NCI-H2029 treated with DMSO at 0.1 percent for 48 hours (cell line): ENCODE data around the gene KRT75.

ENCODE experiments used
- DNase-seq: peaks from one replicate; lab custom pipeline; 2025; lab: John Stamatoyannopoulos, UW

Gene KRT75

DNA sequence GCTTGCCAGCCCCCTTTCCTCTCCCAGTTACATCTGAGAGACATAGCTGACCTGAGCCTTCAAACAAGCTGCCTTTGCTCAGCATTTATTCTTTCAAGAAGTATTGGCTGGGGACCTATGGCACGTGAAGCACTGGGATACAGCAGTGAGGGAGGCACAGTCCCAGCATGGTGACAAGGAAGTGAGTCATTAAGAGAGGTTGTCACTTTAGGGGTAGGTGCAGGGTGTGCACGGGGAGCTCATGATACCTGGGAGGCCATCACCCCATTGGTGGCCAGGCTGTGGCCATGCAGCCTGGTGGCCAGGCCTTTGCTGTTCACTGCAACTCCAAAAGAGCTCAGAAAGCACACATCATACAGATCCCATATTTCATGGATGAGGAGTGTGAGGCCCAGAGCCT, 5.7 kb upstream of the KRT75 start:
- no peak for DNase-seq

DNA sequence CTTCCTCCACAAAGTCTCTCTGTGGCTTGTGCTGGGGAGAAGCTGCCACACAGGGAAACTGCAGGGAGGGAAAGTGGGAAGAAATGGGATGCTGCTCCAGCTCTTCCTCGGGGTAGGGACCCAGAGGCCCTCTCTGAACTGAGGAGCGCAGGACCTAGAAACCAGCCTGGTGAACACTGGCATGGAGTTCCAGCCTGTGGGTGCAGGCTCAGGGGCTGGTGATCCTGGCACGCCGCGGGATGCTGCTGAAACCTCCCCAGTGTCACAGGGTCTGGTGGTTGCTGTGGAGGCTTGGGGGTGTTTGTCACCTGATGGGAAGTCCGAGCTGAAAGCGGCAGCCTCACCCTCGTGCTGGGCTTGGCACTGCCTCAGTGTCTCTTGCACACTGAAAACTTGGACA, 5.2 kb upstream of the KRT75 start:
- DNase-seq = no peak

DNA sequence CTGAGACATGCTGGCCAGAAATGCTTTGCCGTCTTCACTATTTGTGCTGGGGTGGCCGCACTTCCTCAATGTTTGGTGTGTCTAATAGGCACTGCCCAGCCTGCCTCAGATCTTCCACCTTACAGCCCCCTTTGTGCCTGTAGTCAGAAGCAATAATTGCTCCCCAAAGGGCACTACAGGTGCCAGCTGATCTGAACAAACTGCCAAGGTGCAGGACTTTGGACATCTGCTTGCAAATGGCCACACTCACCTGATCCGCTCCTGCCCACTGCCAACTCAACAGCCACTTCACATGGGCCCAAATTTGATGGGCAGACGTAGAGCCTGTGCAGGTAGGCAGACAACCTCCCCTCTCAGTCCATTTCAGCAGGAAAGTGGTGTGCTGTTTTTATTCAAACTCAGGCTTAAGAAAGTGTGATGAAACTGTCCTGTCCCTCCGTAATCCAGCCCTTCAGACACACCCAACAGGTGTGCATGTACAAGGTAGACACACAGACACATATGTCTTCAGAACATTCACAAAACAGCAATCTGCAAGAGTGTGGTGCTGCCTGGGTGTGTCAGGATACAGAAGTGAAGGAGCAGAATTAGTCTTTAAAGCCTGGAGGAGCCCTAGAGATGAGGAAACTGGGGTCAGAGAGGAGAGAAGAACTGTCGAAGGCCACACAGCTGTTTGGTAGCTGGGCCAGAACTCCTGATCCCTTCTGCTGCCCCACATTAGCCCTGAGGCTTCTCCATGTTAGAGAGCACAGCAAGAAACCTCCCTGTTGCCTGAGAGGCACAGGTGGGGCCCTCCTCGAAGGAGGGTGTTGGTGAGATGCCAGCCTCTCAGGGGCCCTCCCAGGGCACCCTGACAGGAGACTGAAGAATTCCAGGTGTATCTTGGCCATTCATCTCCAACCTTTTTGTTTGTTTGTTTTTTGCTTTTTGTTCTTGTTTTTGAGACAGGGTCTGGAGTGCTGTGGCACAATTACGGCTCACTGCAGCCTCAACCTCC, 4.4 kb upstream of the KRT75 start:
- DNase-seq = no peak

DNA sequence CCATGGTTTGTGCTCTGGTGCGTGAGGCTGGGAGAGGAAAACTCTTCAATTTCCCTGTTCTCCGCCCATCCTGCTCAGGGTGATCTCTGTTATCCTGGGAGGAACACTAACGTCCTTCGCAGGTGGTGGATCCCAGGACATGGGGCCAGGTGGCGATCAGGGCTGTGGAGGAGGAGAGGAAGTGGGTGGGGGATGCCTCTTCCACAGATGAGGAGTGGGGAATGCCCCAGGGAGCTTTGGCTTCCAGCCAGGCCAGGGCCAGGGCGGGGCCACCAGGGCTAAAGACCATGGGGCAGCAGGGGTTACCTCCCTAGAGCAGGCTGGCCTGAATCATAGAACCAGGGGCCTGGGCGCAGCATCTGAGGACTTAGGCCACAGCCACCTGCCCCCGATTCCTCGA, 3.3 kb upstream of the KRT75 start:
- DNase-seq = no peak

DNA sequence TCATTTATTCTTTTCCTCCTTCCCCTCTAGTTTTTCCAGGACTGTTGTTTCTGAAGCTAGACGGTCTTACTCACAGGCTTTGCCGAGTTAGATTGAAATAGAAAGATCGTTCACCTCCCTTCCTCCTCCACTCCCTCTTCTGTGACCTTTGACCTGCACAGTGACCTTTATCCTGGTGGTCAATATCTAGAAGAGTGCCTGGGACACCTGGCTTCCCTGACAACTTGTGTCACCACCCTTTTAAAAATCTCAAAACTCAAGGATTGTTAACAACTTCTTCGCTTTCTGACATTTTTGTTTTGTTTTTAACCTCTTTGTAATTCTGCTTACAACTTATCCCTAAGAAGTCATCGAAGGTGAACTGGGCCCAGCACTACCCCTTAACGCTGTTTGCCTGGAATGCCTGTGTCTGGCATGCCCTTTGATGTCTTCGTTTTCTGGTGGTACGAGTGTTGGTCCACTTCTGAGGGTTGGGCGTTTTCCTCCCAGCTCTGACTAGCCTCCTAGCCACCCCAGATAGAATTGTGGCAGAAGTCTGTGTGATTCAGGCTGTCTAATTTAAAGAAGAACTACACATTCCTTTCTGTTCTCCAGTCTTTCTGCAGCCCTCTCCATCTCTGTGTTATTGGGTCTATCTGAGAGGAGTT, 2.8 kb upstream of the KRT75 start:
- no peak for DNase-seq

DNA sequence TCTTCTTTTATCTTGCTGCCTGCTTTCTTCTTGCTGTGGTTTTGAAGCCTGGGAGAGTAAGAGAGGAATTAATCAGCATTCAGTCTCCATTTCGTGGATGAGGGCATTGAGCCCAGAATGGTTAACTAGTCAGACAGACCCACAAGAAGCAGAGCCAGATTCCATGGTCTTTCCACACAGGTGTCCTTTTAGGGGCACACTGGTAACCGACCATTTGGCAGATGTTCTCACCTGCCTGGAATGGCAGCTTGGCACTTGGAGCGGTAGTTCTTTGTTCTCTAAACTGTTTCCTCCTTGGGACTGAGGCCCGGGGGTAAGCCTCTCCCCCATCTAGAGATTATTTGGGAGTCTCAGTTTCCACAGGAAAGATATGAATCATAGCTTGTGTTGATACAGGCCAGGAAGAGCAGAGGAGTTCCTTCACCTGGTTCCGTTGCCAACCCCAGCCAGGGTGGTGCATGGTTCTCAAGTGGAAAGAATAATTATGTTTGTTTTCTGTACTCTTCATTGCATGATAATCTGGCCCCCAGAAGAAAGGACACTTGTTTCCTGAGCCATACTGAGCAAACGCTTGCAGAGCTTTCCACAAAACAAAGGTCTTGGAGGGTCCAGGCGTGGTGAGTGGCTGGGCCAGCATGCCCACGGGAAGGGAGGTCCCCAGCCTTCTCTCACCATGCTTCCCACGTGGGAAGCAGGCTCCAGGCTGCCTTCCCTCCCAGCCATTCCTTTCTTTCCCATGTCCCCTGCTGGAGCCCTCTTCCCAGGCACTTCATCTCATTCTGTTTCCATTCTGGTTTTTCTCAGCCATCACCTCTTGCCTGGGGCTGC, 2.0 kb upstream of the KRT75 start:
- peak; percentile 81 for DNase-seq

DNA sequence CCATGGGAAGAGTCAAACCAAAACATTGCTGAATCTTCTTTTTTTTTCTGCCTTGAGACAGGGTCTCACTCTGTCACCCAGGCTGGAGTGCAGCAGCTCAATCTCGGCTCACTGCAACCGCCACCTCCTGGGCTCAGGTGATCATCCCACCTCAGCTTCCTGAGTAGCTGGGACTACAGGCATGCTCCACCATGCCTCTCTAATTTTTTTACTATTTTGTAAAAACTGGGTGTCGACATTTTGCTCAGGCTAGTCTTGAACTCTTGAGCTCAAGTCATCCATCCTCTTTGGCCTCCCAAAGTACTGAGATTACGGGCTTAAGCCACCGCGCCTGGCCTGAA, 1.5 kb upstream of the KRT75 start:
- no peak for DNase-seq

DNA sequence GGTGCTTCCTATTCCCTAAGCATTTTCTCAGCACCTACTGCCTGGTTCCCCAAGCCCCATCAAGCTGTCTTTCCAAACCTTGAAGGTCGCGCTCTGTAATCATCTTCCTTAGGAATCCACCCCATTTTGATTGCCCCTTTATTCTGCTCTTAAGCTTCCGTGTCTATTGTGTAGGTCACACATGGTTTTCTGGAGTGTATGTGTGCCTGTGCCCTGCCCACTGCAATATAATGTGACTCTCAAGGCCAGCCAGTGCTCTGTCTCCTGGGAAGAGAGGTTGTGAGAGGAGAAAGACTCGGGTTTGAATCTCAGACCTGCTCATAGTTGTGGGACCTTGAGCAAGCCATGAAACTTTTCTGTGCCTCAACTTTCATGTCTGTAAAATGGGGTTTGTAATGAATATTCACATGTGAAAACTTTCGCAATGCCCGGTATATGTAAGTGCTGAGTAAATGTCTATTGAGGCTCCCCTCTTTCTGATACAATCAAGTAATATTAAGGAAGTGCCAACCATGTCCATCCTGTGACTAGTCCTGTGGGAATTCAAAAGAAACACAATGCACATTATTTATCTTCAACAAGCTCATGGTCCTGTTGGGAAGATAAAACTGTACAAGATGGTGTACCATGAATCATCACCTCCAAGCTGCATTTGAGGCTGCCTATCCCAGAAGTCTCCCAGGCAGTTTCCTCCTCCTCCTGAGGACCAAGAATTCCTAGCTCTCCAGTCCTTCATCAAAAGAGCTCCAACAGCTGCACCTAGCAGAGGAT, 774 bp upstream of the KRT75 start:
- DNase-seq = no peak

DNA sequence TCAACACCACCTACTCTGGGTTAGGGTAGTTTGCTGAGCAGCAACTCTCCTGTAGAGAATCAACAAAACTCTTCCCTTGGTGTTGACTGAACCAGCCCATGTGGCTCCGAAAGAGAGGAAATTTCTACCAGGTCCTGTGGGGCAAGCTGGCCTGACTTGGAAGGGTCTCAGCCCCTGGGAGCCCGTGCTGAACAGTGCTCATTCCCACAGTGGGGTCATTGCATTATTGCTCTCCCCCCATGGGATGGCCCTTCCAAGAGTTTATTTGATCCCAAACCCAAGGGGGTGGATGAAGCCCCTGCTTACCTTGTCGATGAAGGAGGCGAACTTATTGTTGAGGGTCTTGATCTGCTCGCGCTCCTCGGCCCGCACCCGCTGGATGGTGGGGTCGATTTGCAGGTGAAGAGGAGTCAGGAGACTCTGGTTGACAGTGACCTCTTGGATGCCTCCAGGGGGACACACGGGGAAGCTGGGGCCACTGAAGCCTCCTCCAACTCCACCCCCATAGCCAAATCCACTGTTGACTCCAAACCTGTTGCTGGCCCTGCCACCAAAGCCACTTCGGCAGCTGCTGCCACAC, 580 bp downstream of the KRT75 start:
- DNase-seq = no peak

DNA sequence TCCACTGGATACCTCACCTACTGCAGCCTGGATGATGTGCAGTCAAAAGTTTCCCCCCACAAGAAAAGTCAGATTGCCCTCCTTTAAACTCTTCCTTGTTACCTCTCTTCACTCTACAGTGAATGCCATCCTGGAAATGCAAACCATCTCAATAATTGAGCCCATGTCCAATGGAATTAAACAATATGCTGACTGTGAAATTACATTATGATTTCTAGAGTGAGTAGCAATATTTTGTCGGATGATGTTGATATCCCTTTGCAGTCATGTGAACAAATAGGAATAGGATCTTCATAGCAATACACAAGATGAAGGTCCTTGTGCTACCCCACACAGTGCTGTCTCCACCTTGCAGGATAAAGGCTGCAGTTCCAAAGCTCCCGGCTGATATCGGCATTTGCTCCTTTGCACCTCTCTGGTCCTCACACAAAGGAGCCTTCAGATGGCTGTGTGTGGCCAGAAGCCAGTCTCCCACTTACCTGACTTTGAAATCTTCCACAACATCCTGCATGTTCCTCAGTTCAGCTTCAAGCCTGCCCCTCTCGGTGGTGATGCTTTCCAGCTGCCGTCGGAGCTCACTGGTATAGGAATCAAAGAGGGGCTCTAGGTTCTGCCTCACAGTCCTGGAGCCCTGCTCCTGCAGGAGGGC, 1.5 kb downstream of the KRT75 start:
- no peak for DNase-seq

DNA sequence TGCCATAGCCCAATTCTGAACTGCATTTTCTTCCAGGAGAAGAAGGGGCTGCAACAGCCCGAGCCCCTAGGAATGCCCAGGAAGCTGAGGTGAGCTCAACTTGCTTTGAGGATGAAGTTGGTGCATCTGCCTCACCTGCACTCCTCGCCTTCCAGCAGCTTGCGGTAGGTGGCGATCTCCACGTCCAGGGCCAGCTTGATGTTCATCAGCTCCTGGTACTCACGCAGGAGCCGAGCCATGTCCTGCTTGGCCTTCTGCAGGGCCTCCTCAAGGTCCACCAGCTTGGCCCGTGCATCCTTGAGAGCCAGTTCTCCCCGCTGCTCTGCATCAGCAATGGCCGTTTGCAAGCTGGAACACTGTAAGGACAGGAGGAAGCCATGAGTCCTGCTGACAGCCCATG, 6.0 kb downstream of the KRT75 start:
- DNase-seq = no peak

DNA sequence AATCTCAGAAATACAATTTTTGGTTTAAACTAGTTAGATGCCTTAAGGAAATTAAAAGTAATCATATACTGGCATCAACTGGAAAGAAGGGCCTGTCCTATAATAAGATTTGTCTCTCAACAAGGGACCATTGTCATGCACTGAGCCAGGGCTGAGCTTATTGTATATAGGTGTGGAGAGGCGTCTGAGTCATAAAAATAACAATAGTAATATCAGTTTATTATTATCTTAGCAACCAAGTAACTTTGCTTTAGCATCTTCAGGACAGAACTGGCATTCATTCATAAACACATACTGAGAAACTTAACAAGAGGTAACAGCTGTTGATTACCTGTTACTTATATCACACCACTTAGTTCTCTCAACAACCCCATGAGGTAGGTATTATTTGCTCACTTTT, 7.1 kb downstream of the KRT75 start:
- no peak for DNase-seq

DNA sequence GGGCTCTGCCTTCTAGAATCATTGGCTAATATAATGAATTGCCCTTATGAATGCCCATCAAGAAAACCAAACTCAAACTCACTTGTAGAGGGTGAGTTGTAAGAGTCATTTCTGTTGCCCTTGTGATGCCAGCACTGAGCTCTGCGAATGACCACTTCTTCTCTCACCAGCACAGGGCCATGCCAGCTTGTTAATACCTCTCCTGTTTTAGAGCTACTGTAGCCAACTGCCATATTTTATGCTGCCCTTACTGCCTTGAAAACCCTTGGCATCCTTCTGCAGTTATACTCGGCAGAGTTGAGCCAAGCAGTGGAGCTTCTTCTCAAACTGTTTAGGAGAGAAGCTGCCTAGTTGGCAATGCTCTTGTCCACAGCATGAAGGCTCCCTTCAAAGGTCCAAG, 8.1 kb downstream of the KRT75 start:
- DNase-seq = no peak

DNA sequence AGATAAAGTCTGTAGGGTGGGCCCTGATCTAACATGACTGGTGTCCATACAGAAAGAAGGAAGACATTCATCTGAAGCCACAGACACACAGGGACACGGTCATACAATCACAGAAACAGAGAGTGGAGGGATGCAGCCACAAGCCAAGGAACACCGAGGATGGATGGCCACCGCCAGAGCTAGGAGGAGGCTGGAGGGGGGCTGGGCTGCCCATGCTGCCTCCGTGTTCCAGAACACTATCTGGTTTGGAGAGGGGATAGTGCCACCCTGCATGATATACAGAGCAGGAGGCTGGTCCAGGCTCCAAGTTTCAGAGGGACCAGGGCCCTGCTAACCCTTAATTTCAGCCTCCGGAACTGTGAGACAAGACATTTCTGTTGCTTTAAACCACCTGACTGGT, 8.7 kb downstream of the KRT75 start:
- no peak for DNase-seq

DNA sequence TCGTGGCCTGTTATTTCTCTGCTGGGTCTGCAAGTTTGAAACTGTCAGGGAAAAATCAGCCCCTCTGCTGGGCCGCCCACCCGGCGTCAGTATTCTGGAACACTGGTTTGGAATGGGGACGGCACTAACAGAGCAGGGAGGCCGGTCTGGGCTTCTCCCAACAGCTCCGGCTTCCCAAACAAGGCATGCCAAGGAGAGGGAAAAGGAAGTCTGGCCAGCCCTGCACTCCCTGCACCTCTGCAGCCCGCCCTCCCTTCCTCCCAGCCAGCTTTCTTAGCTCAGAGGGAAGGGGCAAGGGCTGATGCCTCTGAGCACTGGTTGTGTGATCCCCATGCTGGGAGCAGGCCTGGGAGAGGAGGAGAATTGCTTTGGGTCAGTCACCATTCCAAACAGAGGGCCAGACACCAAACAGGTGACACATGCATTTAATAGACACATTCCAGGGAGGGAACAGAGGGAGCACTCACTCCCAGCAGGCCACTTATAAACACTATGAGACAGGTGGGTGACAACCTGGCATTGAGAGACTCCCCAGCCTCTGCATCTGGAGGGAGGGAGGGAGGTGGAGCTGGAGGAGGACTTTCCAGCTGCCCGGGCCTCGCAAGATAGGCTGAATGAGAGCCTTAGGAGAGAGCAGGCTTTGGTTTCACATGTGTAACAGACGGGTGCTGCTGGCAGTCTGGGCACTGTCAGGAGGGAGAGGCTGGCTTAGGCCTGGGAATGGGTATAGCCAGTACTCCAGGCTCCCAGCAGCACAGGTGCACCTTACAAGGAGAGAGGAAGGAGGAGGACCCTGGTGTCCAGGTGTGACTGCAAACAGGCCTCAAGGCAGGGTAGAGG, 10.3 kb downstream of the KRT75 start:
- peak; percentile 25 for DNase-seq

DNA sequence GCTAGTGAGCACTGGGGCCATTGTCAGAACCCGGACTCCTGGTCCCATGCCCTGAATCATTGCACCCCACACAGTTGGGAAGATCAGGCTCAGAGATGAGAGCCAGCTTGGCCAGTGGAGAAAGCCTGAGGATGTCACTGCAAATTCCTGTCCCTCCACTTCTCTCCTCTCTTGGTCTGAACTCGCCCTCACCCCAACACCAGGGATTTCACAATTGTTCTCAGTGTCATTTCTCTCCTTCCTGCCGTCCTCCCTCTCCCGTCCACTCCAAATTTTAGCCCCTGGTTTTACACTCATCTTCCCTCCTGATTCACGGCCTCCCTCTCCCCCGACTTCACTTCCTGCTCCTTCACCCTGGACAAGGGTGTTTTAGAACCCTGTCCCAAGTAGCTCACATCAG, 11.1 kb downstream of the KRT75 start:
- no peak for DNase-seq

DNA sequence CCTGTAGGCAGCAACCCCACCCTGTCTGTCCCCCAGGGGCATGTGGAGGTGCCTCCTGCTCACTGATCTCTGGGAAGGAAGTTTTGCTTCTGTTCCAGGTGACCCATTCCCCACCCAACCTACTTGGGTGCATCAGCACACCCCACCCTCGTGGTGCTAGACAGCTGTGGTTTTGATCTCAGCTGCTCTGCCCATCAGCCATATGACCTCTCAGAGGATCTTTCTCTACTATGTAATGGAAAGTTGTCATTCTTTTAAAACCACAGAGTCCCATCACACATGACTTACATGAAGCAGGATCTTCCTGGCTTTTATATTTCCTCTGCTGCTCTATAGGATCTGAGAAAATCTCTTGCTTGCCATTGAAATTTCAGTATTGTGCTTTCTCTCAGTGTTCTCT, 14.5 kb downstream of the KRT75 start:
- DNase-seq = no peak

DNA sequence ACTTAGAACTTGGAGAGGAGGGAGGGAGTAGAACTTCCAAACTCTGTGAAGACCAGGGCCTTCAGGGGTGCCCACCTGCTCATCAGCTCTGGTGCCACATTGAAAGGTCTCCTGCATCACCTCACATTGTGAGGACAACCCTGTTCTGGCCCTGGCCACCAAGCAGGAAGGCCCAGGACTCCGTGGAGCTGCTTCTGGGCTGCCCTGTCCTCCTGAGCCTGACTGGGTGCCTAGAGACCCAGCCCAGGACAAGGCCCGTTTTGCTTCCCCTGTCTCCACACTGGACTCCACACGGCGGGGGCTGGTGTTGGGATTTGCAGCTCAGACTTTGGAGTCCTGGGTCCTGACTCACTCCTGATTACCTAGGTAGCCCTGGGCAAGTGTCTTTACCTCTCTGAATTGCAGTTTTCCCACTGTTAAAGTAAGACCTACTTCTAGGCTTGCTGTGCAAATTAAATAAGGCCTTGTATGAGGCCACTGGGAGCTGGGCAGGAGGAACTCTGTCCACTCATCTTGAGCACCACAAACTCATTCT, 15.5 kb downstream of the KRT75 start:
- DNase-seq = no peak

DNA sequence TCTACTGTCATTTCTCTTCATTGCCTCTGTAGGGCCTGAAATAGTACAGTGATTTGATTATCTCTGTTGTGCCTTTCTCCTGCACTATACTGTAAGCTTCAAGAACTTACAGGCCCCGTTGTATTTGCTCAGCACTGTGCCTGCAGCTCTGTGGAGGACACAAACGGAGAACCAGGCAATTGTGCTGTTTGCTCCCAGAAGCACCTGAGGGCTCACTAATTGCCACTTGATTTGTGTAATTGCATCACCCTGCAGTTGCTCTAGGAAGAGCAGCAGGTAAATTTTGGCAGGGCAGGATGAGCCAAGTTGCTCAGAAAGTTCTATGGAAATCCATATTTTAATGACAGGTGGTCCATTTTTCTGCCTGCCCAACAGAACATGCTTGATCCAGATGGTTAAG, 16.4 kb downstream of the KRT75 start:
- peak; percentile 63 for DNase-seq

DNA sequence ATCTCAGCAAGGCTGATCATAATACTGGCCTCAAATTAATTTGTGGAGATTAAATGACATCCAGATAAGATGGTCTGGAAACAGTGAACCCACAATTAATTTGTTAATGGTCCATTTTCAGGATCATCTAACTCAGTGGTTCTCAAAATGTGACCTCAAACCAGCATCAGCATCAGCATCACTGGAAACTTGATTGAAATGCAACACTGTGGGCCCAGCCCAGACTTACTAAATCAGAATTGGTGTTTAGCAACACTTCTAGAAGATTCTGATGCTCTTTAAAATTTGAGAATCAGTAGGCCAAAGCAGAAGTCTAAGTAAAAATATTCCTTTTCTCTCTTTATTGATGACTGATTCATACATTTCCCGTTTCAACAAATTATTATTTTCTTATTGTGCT, 17.4 kb downstream of the KRT75 start:
- no peak for DNase-seq
